Measurements from ENCODE around the gene CDH13.

The CDH13 gene

DNA sequence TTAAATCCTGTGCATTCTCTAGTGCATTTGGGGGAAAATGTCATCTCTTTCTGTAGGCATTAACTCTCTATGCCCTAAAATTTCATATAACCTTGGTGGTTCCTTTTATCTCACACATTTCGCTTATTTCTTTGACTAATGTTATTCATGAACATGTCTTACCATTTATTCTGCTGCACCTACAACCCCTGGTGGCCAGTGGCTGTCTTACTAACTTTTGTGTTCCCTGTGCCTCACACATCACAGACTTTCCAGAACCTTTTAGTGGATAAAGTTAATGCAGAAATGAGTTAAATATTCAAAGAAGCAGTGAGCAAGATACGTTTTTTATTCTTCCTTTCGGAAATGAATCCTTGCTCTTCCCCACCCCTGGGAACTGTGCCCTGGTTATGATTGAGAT, 111.9 kb downstream of the CDH13 start:
- DNase-seq (ENCODE audit: low read depth, low spot score), result no peak

DNA sequence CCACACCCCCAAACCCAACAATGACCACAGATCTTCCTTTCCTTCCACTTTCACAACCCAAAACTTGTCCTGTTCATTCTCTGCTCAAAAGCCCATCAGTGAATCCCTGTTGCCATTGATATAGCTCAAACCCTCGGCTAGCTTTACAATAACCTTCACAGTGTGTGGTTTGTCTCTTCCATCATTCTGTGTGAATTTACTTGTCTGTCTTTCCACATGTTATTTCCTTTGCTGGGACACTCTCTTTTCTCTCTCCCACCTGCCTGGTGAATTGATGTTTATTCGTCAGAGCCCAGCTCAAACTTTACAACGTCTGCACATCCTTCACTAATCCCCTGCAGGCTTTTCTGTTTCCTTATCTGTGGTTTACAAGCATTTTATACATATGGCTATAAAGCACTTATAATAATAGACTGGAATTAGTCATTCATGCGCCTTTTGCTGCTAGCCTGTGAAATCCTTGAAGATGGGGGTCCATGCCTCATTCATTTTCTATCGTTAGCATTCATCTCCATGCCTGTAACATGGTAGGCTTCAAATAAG, 114.4 kb downstream of the CDH13 start:
- DNase-seq (ENCODE audit: low read depth, low spot score), result no peak

DNA sequence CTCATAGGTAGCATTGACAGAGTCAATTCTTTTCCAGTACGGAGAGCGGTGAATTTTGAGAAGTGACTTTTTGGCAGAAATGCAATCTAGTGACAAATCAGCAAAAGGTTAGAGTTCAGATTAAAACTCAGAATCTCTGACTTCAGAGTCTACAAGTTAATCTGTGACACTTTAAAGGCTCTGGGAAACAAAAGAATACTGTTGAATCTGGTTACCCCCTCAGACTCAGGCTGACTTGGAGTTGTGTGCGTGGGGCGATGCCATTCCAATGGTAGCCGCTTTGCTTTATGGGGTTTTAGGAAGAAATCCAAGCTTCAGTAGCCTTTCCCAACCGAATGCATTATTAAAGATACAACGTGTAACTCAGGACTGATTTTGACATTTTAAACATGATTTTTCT, 118.2 kb downstream of the CDH13 start:
- DNase-seq (ENCODE audit: low read depth, low spot score), result no peak

DNA sequence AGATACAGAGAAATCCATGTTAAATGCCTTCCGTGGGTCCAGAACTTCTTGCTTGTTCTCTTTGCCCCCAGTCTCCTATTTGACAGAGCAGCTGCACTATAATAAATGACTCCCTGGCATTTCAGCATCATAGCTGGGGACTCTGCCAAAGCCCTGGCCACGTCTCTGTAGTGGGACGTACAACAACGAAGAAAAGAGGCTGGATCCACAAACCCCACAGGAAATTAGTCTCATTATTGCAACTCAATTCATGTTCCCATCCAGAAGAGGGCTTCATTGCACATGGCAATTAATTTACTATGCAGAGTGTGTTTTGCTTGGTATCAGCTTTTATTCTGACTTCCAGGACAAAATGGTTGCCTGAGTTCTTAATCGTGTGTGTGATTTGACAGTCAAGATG, 121.3 kb downstream of the CDH13 start:
- no peak for DNase-seq (ENCODE audit: low read depth, low spot score)

DNA sequence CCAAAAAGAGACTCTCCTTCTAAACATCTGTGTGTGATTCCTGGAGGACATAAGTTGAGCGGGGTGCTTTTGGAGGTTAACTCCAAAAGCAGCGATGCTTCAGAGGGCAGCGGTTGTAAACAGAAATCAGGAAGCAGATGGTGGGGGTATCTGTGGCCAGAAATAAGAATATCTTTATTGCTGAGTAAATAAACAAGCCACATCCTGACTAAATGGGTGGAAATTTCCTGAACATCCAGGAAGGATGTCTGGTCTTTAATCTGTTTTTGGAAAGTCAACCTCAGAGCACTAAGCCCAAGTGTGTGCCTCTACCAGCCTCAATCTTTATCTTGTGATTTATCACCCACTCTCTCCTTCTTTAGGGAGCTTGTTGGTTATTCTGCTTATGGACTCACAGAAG, 123.3 kb downstream of the CDH13 start:
- DNase-seq (ENCODE audit: low read depth, low spot score), result no peak

DNA sequence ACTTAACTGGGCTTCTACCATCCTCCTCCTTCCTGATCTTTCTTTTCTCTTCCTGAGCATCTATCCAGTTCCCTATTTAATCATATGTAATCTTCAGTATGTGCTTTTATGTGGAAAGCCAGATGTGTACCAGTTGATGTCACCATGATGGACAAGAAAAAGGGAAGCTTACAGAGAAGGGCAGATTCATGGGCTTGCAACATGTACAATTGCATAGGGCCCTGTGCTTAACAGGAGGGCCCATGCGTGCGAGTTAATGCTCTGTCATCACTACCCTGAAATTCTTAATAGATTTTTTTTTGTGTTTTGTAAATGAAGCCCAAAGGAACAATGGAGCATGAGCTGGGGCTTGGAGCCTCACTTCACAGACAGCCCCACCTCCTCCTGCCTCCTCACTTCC, 124.3 kb downstream of the CDH13 start:
- DNase-seq (ENCODE audit: low read depth, low spot score), result no peak

DNA sequence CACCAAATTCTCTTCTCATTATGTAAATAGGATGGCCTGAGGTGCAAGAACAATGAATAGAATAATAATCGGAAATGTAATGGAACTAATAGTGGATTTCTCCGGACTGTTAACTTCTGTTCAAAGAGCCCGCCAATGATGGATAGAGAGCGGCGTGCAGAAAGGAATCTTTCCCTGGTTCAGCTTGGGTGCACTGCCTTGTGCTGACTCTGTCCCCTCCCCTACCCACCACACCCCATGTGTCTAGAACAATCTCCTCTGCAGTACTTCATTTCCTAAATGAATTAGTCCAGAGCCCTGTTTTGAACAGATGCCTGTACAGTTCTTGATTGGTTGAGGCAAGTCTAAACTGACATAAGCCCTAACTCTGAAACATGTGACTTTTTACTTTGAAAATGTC, 125.4 kb downstream of the CDH13 start:
- DNase-seq (ENCODE audit: low read depth, low spot score), result no peak

DNA sequence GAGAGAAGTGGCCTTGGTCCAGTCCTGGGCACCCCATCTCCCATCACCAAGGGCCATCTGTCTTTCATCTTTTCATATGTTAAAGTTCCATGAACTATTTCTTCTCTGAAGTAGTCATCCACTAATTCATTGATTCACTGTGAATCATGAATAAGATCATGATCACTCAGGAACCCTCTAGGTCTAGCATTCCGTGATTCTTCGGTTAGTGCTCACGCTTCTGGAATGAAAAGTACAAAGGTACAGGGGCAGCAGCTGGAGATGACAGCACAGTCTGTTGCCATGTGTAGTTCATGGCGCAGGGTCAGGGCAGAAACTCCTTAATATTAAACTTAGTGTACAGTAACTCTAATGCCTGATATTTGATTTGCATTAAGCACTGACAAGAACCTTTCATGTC, 127.1 kb downstream of the CDH13 start:
- DNase-seq (ENCODE audit: low read depth, low spot score), result no peak

DNA sequence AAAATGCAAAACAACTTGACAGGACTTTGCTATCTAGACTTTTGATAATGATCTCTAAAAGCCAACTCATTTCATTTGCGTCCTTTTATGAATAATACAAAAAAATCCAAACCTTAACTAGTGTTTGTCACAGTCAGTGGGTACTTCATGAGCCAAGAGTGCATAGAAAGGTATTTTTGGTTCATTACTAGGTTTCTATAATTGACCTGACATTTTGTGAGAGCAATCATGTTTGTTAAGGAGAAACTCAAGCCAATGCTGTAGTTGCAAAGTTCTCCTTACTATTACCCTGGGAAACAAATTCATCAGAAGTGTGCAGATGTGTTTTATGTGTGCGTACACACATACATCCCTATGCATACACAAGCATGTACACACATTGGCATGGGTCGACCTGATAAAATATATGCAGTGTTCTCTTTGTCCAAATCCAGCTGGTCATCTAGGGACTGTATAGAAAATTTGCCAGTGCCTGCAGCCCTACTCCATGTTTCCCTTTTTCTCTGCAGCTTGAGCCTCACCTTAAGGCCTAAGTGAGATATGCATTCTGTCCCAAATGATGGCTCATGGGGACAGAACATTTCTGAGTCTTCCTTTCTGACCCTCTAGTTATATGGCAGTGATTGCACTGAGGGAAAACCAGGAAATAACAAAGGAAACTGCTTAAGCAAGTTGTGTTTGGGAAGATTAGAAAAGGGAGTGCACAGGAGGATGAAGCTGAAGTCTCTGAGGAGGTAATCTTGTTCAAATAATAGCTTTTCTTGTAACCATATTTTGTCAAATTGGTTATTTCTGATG, 128.1 kb downstream of the CDH13 start:
- DNase-seq (ENCODE audit: low read depth, low spot score), result no peak

DNA sequence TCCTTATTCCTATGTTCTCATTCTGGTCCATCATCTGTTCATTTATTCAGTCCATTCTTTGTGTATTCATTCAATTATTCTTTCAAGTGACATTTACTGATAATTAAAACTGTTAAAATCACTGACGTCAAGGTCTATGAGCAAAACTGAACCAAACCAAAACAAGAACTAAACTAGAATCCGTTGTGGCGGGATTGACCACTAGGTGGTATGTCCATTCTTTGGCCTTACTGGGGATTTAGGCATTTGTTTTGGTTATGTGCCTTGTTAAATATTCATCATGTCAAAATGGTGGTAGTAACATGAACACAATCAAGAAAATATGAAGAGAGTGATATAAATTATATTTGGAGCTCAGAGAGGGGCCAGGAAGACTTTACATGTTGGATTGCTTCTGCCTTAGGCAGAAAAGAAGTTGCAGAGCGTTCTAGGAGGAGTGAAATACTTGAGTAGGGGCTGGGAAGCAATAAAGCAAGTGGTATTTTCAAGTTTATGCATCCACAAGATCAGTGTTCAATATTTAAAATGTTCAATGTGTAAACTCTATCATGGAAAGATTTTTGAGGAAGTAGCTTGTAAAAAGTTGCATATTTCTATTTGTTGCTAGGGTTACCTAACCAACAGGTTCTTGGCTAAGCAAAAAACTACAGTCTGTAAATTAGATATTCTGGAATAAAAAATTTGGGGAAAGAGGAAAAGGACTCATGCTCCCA, 129.0 kb downstream of the CDH13 start:
- DNase-seq (ENCODE audit: low read depth, low spot score), result no peak

DNA sequence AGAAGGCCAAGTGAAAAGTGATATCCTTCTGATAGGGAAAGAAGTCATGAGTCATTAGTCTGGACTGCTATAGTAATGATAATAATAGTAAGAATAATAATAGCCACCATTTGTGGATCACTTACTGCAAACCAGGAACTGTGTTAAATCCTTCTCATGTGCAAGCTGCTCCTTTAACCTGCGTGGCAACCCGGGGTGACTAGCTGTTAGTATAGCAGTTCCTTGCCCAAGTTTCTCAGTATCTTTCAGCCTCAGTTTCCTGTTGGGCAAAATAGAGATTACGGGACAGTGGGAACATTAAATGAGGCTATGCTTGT, 129.5 kb downstream of the CDH13 start:
- DNase-seq (ENCODE audit: low read depth, low spot score), result no peak

DNA sequence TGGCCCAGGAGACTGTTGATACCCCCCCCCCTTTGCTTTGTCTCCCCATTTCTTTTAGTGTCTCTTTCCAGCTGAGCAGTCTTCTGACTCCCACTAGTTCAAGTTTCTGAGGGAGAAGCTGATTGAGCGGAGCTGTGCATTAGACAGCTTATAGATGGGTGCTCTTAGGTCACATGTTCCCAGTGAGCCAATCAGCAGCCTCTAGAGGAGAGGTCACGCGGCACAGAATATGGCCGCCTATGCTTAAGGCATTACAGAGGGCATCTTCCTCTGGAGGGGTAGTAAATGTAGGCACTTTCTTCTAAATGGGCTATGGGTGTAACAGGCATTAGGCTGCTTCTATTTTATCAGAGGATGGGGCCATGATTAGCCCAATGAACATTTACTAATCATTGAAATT, 131.6 kb downstream of the CDH13 start:
- no peak for DNase-seq (ENCODE audit: low read depth, low spot score)

DNA sequence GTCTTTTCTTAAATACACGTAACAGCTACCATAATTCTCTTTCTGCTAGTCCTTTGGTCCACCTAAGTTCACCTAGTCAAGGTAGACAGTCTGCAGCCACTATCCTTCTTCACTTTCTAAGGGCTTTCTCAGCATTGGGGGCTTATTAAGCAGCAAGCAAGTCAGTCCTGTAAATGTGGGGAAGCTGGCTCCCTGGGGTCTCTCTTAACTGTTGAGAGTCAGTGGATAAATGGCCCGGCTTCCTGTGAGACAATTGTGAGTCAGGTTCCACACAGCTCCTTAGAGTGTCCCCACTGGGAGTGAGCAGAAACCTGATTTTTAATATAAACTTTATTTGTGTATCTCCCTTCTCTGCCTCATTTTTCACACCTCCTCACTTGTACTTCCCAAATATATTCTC, 132.1 kb downstream of the CDH13 start:
- no peak for DNase-seq (ENCODE audit: low read depth, low spot score)

DNA sequence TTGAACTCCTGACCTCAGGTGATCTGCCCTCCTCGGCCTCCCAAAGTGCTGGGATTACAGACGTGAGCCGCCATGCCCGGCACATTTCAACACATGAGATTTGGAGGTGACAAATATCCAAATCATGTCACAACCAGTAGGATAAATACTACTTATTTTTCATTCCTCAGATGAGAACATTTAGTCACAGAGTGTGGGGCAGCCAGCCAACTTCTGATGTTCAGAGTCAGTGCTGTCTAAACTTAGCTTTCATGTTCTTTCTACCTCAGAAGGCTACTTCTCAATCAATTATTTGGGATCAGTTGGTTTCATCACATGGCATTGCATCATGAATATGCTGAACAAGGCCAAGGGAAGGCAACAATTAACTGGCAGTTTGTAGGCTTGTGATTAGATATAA, 134.5 kb downstream of the CDH13 start:
- DNase-seq (ENCODE audit: low read depth, low spot score), result no peak

DNA sequence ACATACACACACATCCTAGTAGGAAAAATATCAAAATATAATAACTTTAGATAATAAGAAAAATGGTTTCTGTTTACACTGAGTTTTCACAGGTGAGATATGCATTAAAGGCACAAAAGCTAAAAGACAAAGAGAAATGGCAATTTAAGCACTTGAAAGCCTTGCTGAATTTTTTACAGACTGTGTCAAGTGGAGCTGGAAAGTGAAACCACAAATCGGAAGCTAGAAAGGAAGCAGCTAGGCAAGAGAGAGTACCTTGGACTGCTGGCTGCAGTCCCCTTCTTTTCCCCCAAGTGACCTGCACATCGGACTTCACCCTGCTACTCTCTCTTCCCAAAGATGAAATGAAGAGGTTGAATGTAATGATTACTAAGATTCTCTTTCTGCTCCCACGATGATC, 135.1 kb downstream of the CDH13 start:
- no peak for DNase-seq (ENCODE audit: low read depth, low spot score)

DNA sequence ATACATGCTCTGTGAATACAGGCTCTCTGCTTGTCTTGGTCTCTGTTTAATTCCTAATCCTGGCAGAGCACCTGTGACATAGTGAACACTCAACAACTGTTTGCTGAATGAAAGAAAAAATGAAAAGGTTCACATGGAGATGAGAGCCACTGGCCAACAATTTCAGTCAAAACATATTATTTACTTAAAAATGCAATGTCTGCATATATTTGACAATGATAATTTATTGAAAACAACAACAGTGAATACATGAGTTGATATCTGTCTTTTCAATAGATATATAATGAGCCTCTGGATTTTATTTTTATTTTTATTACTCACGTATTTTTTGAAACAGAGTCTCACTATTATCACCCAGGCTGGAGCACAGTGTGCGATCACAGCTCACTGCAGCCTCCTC, 136.6 kb downstream of the CDH13 start:
- no peak for DNase-seq (ENCODE audit: low read depth, low spot score)

DNA sequence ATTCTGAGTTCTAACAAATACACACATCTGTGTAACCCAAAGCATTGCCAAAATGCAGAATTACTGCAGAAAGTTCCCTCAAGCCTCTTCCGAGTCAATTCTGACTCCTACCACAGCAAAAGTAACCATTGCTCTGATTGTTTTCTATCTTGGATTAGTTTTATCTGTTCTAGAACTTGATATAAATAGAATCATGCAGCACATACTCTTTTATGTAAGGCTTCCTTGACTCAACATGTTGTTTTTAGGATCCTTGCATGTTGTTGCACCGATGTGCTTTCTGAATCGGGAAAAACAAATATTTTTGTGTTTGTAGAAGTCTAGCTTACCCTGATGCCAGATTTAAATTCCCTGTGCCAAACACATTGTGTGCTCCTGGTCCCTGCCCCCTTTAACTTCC, 140.4 kb downstream of the CDH13 start:
- no peak for DNase-seq (ENCODE audit: low read depth, low spot score)

DNA sequence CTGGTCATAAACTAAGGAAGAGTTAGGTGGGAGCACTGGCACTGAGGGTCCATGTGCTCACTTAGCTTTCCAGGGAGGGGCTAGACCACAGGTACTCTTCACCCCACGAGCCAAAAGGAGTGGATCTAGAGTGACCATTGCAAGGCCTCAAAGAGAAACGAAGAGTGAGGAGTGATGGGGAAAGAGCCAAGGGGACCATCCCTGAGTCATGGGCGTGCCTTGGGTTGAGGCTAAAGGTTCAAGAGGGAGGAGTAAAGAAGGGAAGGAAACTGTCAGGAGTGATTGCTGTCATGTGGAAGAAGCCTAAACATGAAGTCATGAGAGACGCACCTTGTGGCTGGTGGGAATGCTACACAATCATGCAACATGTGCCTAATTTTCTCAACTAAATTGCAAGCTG, 141.0 kb downstream of the CDH13 start:
- DNase-seq (ENCODE audit: low read depth, low spot score), result no peak

DNA sequence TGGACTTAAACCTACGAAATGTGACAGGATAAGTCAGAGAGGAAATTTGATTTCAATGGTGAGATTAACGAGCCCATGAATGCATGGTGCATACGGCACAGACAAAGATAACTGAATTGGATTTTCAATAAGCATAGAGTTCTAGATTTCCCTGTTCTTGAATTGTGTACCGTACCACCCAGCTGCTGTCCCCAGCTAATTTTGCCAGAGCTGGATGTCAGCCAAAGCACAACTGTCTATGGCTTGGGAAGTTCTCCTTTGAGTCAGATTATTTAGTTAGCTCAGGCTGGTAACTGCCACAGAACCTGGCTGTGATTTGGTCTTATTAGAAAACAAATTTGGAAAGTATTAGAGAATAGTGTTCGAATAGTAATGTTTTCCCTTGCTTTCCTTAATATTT, 143.1 kb downstream of the CDH13 start:
- no peak for DNase-seq (ENCODE audit: low read depth, low spot score)

DNA sequence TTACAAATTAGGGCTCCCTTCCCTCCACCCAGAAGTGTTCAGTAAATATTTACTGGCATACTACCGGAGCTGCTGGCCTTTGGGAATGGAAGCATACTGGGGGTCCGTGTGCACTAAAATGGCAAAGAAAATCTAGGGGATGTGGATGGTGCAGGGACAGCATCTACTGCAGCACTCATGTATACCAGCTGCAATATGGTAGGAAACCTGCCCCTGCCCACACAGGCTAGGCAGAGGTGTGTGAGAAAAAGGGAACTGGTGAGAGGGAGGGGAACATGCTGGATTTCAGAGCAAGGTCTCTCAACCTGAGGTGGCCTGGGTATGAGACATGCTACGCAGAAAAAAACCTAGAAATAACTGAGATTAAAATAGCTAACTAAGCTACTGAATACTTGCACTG, 145.4 kb downstream of the CDH13 start:
- no peak for DNase-seq (ENCODE audit: low read depth, low spot score)

DNA sequence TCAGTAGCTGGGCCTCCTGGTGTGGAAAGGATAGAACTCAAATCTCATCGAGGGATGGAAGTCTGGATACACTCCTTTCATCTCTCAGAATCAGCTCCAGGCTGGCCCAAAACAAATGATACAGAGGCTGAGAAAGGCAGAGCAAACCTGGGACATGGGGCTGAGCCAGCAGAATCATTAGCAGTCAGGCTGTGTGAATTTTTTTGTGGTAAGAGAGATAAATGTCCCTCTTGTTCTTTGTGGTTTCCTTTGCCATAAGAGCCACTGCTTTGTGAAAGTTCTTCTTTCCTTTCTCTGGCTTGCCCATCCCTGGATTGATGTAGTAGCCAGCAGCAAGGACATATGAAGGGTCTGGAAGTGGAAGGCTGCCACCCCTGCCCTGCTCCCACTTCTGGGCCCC, 146.2 kb downstream of the CDH13 start:
- no peak for DNase-seq (ENCODE audit: low read depth, low spot score)

DNA sequence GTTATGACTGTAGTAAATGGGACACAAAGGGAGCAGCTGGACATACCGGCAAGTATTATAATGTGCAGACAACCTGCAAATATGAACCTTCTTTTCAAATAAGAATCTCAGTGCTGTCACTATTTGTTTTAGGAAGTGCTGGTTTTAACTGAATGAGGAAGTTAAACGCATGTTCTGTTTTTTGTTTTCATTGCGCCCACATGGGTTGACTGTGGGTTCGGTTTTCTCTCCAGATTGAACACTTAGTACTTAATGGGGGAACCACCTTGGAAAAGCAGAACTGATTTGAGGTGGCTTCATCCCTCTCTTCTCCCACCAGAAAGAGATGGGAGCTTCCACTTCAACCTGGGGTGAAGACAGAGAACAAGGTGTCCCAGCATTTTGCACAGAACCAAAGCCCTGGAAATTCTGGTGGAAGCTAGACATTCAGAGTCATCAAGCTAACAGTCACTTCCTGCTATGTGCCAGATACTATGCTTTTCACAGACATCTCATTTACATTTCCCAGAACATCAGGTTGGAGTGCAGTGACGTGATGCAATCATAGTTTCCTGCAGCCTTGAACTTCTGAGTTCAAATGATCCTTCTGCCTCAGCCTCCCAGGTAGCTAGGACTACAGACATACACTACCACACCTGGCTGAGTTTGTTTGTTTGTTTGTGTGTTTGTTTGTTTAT, 149.8 kb downstream of the CDH13 start:
- no peak for DNase-seq (ENCODE audit: low read depth, low spot score)

DNA sequence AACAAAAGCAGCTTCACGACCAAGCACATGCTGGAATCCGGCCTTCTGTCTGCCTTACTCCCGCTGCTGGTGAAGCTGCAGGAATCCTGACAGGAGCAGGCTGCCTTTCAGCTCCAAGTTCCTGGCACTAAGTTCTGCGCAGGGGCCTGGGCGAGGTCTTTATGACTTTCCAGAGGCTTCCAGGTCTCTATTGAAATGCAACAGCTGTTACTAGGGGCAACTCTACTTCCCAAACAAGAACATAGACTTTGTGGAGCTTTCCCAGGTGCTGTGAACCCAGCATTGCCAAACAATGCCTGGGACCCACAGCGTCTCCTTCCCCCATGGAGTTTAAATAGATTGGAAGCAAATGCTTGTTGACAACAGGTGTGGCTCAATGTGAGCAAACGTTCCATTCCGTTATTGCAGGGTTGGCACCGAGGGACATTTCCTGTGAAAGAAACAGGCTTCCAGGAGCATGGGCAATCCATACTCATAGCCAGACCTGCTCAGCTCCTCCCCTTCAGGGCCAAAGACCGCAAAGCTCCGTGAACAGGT, 156.0 kb downstream of the CDH13 start:
- no peak for DNase-seq (ENCODE audit: low read depth, low spot score)
